ENCODE results near the gene SLC44A5. TPM values are rescaled to one million over a fixed set of nuclear protein-coding genes. Genes with fewer than 3 reads are reported as not detected.
"Not testable (repeated sequence)": the region's sequence is repeated elsewhere in the genome, so short reads cannot be mapped to it uniquely, and the experiment has no call there.

SLC44A5 gene
- polyA plus RNA-seq, 3 donors: 9.9 to 21.7 (median 13.4) TPM

GRCh38 chr1:75258351-75258750 is 352.6 kb downstream of the SLC44A5 start:
- no peak for DNase-seq (ENCODE audit: extremely low read depth in 1 of 11, low read depth in 9 of 11, low spot score in 4 of 11)

DNA sequence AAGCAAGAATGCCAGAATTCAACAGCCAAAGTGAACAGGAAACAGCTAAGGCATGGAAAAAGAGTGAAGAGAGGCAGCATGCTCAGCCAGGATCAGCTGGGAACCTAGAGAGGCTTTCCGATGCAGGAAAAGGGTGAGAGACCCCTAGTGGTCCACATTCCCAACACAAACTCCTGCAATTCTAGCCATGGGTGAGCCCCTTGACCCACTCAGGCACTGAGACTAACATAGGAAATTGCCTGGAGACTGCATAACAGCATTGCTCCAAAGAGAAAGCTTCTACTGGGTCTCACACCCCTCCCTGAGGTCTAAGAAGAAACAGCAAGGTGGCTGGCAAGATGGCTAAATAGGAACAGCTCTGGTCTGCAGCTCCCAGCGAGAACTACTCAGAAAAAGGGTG is 353.5 kb downstream of the SLC44A5 start:
- DNase-seq (ENCODE audit: extremely low read depth in 1 of 11, low read depth in 9 of 11, low spot score in 4 of 11): no peak

DNA sequence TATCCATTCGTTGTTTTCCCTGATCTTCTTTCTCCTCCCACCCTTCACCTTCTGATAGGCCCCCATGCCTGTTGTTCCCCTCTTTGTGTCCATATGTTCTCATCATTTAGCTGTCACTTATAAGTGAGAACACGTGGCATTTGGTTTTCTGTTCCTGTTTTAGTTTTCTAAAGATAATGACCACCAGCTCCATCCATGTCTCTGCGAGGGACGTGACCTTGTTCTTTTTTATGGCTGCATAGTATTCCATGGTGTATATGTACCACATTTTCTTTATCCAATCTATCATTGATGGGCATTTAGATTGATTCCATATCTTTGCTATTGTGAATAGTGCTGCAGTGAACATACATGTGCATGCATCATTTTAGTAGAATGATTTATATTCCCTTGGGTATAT is 360.8 kb downstream of the SLC44A5 start:
- DNase-seq (ENCODE audit: extremely low read depth in 1 of 11, low read depth in 9 of 11, low spot score in 4 of 11): not testable (repeated sequence)

DNA sequence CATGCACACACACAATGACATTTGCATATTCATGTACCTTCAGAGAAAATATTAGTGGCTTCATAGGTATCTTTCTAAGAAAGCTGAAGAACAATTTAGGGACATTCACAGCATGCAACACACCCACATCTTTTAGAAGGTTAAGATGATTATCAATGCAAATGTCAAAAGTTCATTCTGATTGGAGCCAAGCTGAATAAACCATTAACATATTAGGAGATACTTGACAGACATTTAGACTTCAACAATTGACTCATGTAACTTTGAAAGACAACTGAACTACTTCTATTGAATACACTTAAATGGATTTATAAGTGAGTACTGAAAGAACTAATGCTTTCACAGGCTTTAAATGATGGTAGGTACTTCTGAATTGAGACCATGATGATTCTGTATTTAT is 365.7 kb downstream of the SLC44A5 start:
- DNase-seq (ENCODE audit: extremely low read depth in 1 of 11, low read depth in 9 of 11, low spot score in 4 of 11): no peak

- DNase-seq (ENCODE audit: extremely low read depth in 1 of 11, low read depth in 9 of 11, low spot score in 4 of 11): no peak
Observed at GRCh38 chr1:75243124-75243523, 367.8 kb downstream of the SLC44A5 start.

DNA sequence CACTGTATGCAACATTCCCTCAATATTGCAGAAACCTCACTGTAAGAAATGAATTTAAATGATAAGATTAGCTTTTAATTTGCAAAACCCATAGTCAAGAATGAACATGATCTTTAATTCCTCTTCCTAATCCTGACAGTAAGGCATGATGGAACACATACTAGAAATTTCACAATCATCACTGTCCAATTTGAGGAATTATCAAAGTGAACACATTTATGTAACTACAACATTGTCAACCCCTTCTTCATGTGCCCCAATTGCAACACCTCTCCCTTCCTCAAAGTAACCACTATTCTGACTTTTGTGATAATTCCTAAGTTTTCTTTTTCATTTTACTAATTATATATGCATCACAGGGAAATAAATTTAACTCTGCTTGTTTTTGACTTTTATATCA is 373.6 kb downstream of the SLC44A5 start:
- DNase-seq (ENCODE audit: extremely low read depth in 1 of 11, low read depth in 9 of 11, low spot score in 4 of 11): no peak

DNA sequence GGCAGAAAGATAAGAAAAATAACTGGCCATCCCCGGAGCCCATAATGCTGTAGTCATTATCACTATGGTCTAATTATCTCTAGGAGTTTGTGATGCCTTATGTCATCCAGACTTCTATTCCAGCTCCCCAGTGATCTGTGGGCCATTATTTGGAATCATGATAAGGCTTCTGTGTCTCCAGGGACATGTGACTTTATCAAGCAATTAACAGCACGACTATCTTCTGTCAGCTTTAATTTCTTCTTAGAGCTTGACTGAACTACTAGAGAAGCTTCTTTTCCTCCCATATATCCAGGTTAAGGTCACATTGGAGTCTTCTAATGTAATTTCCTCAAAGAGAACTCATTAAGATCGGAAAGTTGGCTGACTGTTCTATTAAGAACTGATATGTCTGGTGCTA is 376.4 kb downstream of the SLC44A5 start:
- no peak for DNase-seq (ENCODE audit: extremely low read depth in 1 of 11, low read depth in 9 of 11, low spot score in 4 of 11)

DNA sequence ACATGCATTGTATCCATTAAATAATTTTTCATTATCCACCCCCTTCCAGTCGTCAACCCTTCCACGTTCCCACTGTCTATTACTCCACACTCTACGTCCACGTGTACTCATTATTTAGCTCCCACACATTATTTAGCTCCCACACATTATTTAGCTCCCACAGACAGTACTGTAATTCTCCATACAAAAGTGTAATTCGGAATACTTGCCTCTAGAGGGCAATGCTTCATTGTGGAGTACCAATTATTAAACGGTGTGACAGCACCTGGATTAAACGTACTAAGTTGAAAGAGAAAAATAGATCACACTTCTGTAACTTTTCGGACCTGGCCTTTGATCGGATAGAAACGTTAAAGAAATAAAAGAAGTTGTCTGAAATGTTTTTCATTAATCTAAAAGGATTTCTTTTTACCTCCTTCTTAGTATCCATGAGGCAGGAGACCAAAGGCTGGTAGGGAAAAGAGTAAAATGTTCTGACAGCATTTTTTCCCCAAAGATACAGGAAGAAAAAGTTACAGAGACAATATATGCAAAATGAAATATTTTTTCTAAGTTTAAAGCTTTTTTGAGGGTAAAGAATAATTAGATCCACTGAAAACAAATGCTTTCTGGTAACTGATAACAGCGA is 377.5 kb downstream of the SLC44A5 start:
- peak in 10 of 11 donors; percentile 4 to 27 (median 10) for DNase-seq (ENCODE audit: extremely low read depth in 1 of 11, low read depth in 9 of 11, low spot score in 4 of 11)

DNA sequence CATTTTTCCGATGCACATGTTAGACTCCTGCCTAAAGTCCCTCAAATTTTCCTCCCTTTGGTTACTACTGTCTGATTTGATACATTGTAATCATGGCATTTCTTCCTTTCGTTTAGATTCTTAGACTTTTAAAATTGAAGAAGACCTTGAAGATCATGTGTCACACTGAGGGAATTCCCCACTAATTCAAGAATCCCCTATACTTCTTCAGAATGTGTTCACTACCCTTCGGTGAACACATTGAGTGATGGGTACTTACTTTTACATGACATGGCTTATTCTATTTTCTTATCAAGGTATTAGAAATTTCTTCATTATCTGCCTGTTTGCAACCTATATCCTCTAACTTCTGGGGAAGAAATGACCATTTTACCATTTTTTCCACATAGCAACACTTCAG is 390.8 kb downstream of the SLC44A5 start:
- no peak for DNase-seq (ENCODE audit: extremely low read depth in 1 of 11, low read depth in 9 of 11, low spot score in 4 of 11)

- DNase-seq (ENCODE audit: extremely low read depth in 1 of 11, low read depth in 9 of 11, low spot score in 4 of 11): no peak
Observed at GRCh38 chr1:75214017-75214416, 396.9 kb downstream of the SLC44A5 start.

GRCh38 chr1:75211648-75212047 is 399.3 kb downstream of the SLC44A5 start:
- no peak for DNase-seq (ENCODE audit: extremely low read depth in 1 of 11, low read depth in 9 of 11, low spot score in 4 of 11)

DNA sequence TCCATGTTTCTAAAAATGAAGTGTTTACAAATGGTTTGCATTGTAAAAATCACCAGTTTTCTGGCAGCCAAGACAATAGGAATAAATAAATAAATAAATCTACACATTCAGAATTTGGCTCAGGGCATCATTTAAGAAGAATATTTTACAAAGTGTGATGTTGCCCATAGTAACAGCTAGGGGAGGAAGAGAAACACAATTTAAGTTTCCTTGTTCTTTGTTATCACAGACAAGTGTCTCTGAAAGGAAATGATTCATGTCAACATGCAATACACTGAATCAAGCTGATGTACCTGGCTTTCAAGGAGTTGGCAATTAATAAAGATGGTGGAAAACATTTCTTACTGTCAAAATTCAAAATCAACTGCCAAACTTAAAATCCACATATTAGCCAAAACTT is 402.1 kb downstream of the SLC44A5 start:
- no peak for DNase-seq (ENCODE audit: extremely low read depth in 1 of 11, low read depth in 9 of 11, low spot score in 4 of 11)

GRCh38 chr1:75203415-75204277 is 407.3 kb downstream of the SLC44A5 start:
- DNase-seq (ENCODE audit: extremely low read depth in 1 of 11, low read depth in 9 of 11, low spot score in 4 of 11): peak in 10 of 11 donors; percentile 4 to 37 (median 20)

DNA sequence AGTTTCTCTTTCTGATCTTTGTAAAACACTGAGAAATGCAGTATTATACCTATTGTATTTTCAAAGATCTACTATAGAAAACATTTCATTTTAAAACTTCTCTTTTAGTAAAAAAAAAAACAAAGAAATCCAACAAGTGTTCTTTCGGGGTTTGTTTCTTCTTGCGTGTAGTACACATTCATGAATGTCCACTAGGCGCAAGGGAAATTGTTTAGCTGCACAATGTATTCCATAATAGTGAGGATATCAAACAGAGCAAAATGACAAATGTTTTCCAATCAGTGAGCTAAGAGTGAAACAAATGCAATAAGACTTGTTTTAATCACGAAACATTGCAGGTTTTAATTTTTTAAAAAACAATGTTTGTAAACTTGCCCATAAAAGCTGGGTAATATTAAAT is 408.2 kb downstream of the SLC44A5 start:
- DNase-seq (ENCODE audit: extremely low read depth in 1 of 11, low read depth in 9 of 11, low spot score in 4 of 11): no peak

DNA sequence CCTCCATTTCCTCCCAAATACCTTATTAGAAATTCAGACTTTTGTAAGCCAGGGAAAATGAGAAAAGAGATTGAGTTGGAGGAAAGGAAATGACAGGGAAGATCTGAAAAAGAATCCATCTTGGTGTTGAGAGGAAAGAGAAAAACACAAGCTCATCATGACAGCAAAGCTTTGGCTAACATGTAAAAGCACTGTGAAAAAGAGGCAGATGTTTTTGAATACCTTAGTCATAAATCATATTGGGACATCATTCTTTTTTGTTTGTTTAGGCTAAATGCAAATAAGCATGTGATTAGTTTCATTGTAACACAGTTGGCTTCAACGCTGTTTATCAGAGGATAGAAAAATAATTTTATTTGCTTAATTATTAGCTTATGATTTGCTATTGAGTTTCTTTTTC is 412.2 kb downstream of the SLC44A5 start:
- DNase-seq (ENCODE audit: extremely low read depth in 1 of 11, low read depth in 9 of 11, low spot score in 4 of 11): no peak

DNA sequence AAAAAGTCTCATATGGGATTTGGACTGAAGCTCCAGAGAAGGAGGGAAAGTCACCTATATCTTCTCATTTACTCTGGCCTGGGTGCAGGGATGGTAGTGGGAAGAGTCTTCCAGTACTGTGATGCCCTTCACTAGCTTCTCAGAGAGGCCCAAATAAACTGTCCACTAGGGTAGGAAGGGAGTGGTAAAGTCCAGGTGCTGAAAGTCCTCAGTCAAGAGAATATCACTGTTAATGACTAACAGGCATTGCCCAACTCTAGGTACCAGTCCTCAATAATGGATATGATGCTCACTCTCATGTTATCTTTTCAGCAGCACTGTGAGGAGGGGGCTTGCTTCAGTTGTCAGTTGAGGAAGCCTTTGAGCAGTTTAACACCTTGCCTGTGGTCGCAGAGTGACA is 412.8 kb downstream of the SLC44A5 start:
- no peak for DNase-seq (ENCODE audit: extremely low read depth in 1 of 11, low read depth in 9 of 11, low spot score in 4 of 11)

GRCh38 chr1:75188892-75189291 is 422.0 kb downstream of the SLC44A5 start:
- no peak for DNase-seq (ENCODE audit: extremely low read depth in 1 of 11, low read depth in 9 of 11, low spot score in 4 of 11)

DNA sequence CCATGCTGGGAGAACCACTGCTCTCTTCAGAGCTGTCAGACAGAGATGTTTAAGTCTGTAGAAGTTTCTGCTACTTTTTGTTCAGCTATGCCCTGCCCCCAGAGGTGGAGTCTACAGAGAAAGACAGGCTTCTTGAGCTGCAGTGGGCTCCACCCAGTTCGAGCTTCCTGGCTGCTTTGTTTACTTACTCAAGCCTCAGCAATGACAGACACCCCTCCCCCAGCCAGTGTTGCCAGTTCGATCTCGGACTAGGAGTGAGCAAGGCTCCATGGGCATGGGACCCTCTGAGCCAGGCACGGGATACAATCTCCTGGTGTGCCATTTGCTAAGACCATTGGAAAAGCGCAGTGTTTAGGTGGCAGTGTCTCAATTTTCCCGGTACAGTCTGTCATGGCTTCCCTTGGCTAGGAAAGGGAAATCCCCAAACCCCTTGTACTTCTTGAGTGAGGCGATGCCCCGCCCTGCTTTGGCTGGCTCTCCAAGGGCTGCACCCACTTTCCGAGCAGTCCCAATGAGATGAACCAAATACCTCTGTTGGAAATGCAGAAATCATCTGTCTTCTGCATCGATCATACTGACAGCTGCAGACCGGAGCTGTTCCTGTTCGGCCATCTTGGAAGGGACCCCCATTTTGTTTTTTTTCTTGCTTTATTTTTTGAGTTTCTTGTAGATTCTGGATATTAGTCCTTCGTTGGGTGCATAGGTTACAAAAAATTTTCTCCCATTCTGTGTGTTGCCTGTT is 429.5 kb downstream of the SLC44A5 start:
- DNase-seq (ENCODE audit: extremely low read depth in 1 of 11, low read depth in 9 of 11, low spot score in 4 of 11): not testable (repeated sequence)

GRCh38 chr1:75174031-75174760 is 436.7 kb downstream of the SLC44A5 start:
- no peak for DNase-seq (ENCODE audit: extremely low read depth in 1 of 11, low read depth in 9 of 11, low spot score in 4 of 11)

All from renal cortex interstitium (tissue), 11 donors.